ENCODE measurements around the gene WDR7. TPM values are rescaled to one million over a fixed set of nuclear protein-coding genes. Genes with fewer than 3 reads are reported as not detected.

Gene WDR7
- total and polyA plus RNA-seq, 5 donors, result 7.4 to 32.2 (median 26.7) TPM

DNA sequence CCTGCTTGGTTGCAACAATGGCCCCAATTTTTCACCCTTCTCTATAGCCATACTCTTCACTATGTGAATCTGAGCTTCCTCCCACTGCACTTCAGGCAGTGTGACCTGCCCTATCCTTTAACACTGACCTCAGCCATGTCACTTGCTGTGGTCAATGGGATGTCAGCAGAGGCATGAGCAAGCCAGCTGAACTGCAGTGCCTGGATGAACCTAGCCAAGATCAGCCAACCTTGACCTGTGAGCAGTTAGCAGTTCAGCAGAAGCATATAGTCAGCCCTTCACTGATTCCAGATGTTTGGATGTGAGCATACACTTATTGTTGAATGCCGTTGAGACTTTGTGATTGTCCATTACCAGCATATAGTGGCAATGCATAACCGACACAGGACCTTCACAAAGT is 432.3 kb downstream of the WDR7 start:
- H3K4me3 ChIP-seq (ENCODE audit: low read length), result no peak overlapping the region
- ATAC-seq (no peak), DNase-seq (no peak)
- H3K27me3 ChIP-seq (ENCODE audit: control insufficient read depth, insufficient read depth), result no peaks in the 10 kb centered on the region
- intact Hi-C loops (cut with DNase I), result no loop called here
- WGBS, result 93% methylated on average over 2 of the region's 2 CpGs
- no peaks in the 10 kb centered on the region for H3K4me1 ChIP-seq (ENCODE audit: control insufficient read depth, insufficient read depth, low read length)
- H3K27ac ChIP-seq (ENCODE audit: low read length), result no peak overlapping the region
- peaks cover 2% of the 10 kb centered on the region for H3K9me3 ChIP-seq (ENCODE audit: control insufficient read depth, low read length)

DNA sequence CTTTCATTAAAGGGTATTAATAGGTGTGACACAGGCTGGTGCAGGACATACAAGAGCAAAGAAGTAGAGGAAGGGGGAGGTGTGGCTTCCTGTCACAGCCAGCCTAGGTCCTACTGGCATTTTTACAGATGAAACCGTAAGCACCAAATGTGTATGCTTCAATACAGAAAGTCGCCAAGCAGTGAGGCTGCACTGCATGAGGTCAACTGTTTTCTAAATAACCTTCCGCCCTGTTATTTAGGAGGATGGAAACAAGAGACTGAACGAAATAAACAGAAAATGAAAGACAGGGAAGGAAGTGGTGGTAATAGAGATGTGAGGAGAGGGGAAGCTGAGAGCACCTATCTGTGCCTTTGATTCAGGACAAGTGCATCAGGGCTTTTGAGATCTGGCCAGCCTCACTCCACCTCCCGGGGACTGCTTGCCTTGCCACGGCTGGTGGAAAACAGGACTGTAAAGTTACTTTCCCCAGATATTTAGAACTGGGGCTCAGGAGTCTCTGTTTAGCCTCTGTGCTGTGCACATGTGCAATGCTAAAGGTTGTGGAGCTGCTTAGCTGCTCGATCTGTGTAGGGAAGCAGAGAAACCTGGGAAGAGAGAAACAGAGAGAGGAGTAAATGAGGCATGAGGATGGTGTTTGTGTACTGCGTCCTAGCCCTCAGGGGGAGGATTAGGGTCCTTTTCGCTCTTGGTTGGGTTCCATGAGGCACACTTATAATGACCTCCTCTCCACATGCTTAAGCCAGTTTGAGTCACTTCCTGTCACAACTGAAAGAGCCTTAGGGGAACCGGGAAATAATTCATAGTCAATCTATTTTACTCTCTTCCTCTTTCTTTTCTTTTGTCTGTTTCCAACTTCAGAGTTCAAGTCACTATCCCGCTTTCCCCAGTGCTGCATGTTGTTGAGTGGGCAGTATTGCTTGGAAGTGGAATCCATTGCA is 433.4 kb downstream of the WDR7 start:
- no peak for DNase-seq
- H3K27ac ChIP-seq (ENCODE audit: low read length), result no peak overlapping the region
- intact Hi-C loops (cut with DNase I), result no loop called here
- no peaks in the 10 kb centered on the region for H3K4me1 ChIP-seq (ENCODE audit: control insufficient read depth, insufficient read depth, low read length)
- WGBS, result 59% methylated on average over 11 of the region's 11 CpGs
- H3K4me3 ChIP-seq (ENCODE audit: low read length), result no peak overlapping the region
- no peak for ATAC-seq
- H3K9me3 ChIP-seq (ENCODE audit: control insufficient read depth, low read length), result peaks cover 2% of the 10 kb centered on the region
- H3K27me3 ChIP-seq (ENCODE audit: control insufficient read depth, insufficient read depth), result no peaks in the 10 kb centered on the region

DNA sequence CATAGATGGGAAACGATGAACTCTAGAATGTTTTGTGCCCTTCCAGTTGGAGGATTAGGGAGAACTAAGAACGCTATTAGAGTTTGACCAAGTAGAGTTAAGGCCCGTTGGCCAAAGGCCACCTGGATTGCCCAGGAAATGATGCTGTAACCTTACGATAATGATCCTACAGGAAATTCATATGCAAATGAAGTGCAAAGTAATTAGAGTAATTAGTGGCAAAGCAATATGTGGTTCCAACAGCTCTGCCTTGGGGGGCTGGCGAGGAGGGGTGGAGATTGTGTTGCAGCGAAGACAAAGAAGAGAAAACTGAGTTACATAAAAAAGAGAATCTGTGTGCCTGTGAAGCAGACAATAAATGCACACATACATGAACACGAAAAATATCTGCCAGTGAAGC is 434.2 kb downstream of the WDR7 start:
- 83% methylated on average over 7 of the region's 7 CpGs for WGBS
- DNase-seq (no peak), ATAC-seq (no peak)
- Histone ChIP-seq H3K4me1 (ENCODE audit: control insufficient read depth, insufficient read depth, low read length) (no peaks in the 10 kb centered on the region), H3K27me3 (ENCODE audit: control insufficient read depth, insufficient read depth) (no peaks in the 10 kb centered on the region), H3K9me3 (ENCODE audit: control insufficient read depth, low read length) (peaks cover 2% of the 10 kb centered on the region), H3K4me3 (ENCODE audit: low read length) (no peak overlapping the region), H3K27ac (ENCODE audit: low read length) (no peak overlapping the region)
- intact Hi-C loops (cut with DNase I), result no loop called here

DNA sequence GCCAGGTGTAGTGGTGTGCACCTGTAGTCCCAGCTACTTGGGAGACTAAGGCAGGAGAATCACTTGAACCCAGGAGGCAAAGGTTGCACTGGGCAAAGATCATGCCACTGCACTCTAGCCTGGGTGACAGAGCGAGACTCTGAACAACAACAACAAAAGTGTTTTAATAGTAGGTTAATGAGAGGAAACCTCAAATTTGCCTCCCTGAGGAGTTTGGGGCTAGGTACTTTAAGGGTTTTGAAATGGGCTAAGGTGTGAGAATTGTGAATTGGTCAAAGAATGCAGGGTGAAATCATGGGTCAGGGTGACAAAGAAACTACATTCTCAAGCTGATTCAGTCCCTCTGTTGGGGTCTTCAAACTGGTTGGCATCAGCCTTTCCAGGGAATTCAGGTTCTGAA is 435.0 kb downstream of the WDR7 start:
- Histone ChIP-seq H3K4me1 (ENCODE audit: control insufficient read depth, insufficient read depth, low read length) (no peaks in the 10 kb centered on the region), H3K4me3 (ENCODE audit: low read length) (no peak overlapping the region), H3K9me3 (ENCODE audit: control insufficient read depth, low read length) (peaks cover 2% of the 10 kb centered on the region), H3K27me3 (ENCODE audit: control insufficient read depth, insufficient read depth) (no peaks in the 10 kb centered on the region), H3K27ac (ENCODE audit: low read length) (no peak overlapping the region)
- 91% methylated on average over 1 of the region's 1 CpG for WGBS
- no peak for DNase-seq
- ATAC-seq, result no peak
- intact Hi-C loops (cut with DNase I), result no loop called here

Other genes with a start within 250 kb of the WDR7 start
- gene TXNL1, start 12.8 kb upstream of the WDR7 start, total RNA-seq, result 10 to 100 TPM; 77.9 to 91.9 (median 85.0) TPM
- gene TXNL1, start 12.8 kb upstream of the WDR7 start, polyA plus RNA-seq, result 83.2 TPM